Neural progenitor cell (in vitro differentiated cells): ENCODE measurements around the gene SLC19A1.

Source experiments
- CTCF ChIP-seq: fragments of 200-600 bp; sonication (generic); IDR thresholded peaks from 2 replicates; pipeline ENCODE4 v1.5.1; 2017; ENCODE audit warnings: antibody characterized with exemption, mild to moderate bottlenecking
- EZH2 ChIP-seq: fragments of 200-600 bp; sonication (generic); IDR thresholded peaks from 2 replicates; pipeline ENCODE4 v1.6.1; 2017; ENCODE audit warnings: antibody characterized with exemption, mild to moderate bottlenecking, moderate library complexity

GRCh38 chr21:45533846-45534635, 8.2 kb downstream of the SLC19A1 start:
- TF ChIP-seq CTCF, result no peak
- no peak for TF ChIP-seq EZH2
